HepG2 (cell line): Measurements from ENCODE around the gene ZNF227. TPM values are rescaled to one million over a fixed set of nuclear protein-coding genes. Genes with fewer than 3 reads are reported as not detected.

Experiments used
- BCL6 ChIP-seq: IDR thresholded peaks from 2 replicates; pipeline ENCODE4 v1.6.1; 2016; ENCODE audit warnings: missing genetic modification reagents, missing compliant biosample characterization
- CENPX ChIP-seq: sonication (generic); formaldehyde crosslinking; IDR thresholded peaks from 2 replicates; pipeline ENCODE4 v1.9.0; 2021; ENCODE audit warnings: mild to moderate bottlenecking, missing genetic modification reagents, moderate library complexity
- HOXA5 ChIP-seq: sonication (generic); formaldehyde crosslinking; IDR thresholded peaks from 2 replicates; pipeline ENCODE4 v1.4.0; 2020; ENCODE audit warnings: missing genetic modification reagents
- SIN3B ChIP-seq: fragments of 150-350 bp; IDR thresholded peaks from 2 replicates; pipeline ENCODE4 v1.6.1; 2014; ENCODE audit warnings: low read length
- SOX5 ChIP-seq: IDR thresholded peaks from 2 replicates; pipeline ENCODE4 v1.6.1; 2016; ENCODE audit warnings: borderline replicate concordance
- U2AF2 ChIP-seq: fragments of 200-400 bp; formaldehyde crosslinking; IDR thresholded peaks from 2 replicates; pipeline ENCODE4 v1.6.1; 2017; ENCODE audit warnings: low read depth, mild to moderate bottlenecking, low read length
- ZHX1 ChIP-seq: sonication (generic); formaldehyde crosslinking; IDR thresholded peaks from 2 replicates; pipeline ENCODE4 v1.8.1; 2022; ENCODE audit warnings: low read depth, mild to moderate bottlenecking, missing genetic modification reagents
- ZNF510 ChIP-seq: sonication (generic); formaldehyde crosslinking; IDR thresholded peaks from 2 replicates; pipeline ENCODE4 v1.4.0; 2020; ENCODE audit warnings: low read depth, mild to moderate bottlenecking, missing genetic modification reagents
- ZNF558 ChIP-seq: sonication (generic); formaldehyde crosslinking; IDR thresholded peaks from 2 replicates; pipeline ENCODE4 v1.9.0; 2022; ENCODE audit warnings: mild to moderate bottlenecking, missing genetic modification reagents, borderline replicate concordance
- ZNF768 ChIP-seq: sonication (generic); formaldehyde crosslinking; IDR thresholded peaks from 2 replicates; pipeline ENCODE4 v1.4.0; 2020; ENCODE audit warnings: missing genetic modification reagents
- polyA plus RNA-seq, 8 experiments: library from polyadenylated mRNA; depleted of rRNA in 3 of 8; stranded (reverse) in 7 of 8; unstranded in 1 of 8; fragments of >200 nt; fragmentation: Illumina TruSeq in 4 of 8; extraction: Trizol in 4 of 8; gene quantifications; 2 replicates each; pipeline versions ENCODE4 v1.2.1 to v1.2.3, GENCODE V29; 2011 to 2016; ENCODE audit warnings: low read depth in 4 of 8, missing spikeins in 1 of 8, mixed read lengths in 1 of 8; ENCODE audit not compliant: insufficient read depth in 1 of 8
- total RNA-seq, 5 experiments: library from RNA; depleted of rRNA; stranded (reverse); fragments of >200 nt; fragmentation: Illumina TruSeq; extraction: Trizol; gene quantifications; 2 replicates each; pipeline ENCODE4 v1.2.3, GENCODE V29; 2016; ENCODE audit warnings: low read depth in 1 of 5
- TF ChIP-seq, protein P1 (sequence below): IDR thresholded peaks from 2 replicates; pipeline ENCODE4 v1.6.1; 2016; ENCODE audit warnings: missing biosample characterization, missing genetic modification reagents, low read depth
- TF ChIP-seq, protein P2 (sequence below): sonication (generic); formaldehyde crosslinking; IDR thresholded peaks from 2 replicates; pipeline ENCODE4 v1.9.0; 2021; ENCODE audit warnings: missing genetic modification reagents, mild to moderate bottlenecking, borderline replicate concordance
- TF ChIP-seq, protein P3 (sequence below), 2 experiments: IDR thresholded peaks; 2 replicates each; pipeline ENCODE4 v1.6.1; 2011 to 2012; ENCODE audit warnings: low read length in 2 of 2, borderline replicate concordance in 1 of 2, low read depth in 1 of 2, mild to moderate bottlenecking in 1 of 2, moderate library complexity in 1 of 2
- TF ChIP-seq, protein P4 (sequence below): sonication (generic); formaldehyde crosslinking; IDR thresholded peaks from 2 replicates; pipeline ENCODE4 v1.4.0; 2020; ENCODE audit warnings: low read depth, mild to moderate bottlenecking, missing genetic modification reagents
- TF ChIP-seq, protein P5 (sequence below): IDR thresholded peaks from 2 replicates; pipeline ENCODE4 v1.6.1; 2018; ENCODE audit warnings: missing genetic modification reagents

The ZNF227 gene
- total and polyA plus RNA-seq, 2 of the 13 experiments (the other 11 are each of a cell fraction or from before 2014, with no cell fraction given) = 3.1 to 16.8 TPM

GRCh38 chr19:44212250-44212865 is at the start of gene ZNF227 (continued):
- TF ChIP-seq ZHX1 (CRISPR knock-in tag) = 0 out of 2 replicates have a peak, but pooled peaks have one; percentile 26
- TF ChIP-seq, protein P1, sequence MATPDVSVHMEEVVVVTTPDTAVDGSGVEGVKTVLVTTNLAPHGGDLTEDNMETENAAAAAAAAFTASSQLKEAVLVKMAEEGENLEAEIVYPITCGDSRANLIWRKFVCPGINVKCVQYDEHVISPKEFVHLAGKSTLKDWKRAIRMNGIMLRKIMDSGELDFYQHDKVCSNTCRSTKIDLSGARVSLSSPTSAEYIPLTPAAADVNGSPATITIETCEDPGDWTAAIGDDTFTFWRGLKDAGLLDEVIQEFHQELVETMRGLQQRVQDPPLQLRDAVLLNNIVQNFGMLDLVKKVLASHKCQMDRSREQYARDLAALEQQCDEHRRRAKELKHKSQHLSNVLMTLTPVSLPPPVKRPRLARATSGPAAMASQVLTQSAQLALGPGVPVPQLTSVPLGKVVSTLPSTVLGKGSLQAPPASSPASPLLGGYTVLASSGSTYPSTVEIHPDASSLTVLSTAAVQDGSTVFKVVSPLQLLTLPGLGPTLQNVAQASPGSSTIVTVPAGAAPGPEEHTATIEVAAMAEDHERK = no peak
- TF ChIP-seq U2AF2 = no peak
- TF ChIP-seq, protein P2, sequence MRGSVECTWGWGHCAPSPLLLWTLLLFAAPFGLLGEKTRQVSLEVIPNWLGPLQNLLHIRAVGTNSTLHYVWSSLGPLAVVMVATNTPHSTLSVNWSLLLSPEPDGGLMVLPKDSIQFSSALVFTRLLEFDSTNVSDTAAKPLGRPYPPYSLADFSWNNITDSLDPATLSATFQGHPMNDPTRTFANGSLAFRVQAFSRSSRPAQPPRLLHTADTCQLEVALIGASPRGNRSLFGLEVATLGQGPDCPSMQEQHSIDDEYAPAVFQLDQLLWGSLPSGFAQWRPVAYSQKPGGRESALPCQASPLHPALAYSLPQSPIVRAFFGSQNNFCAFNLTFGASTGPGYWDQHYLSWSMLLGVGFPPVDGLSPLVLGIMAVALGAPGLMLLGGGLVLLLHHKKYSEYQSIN (CRISPR knock-in tag) = no peak
- TF ChIP-seq CENPX (CRISPR knock-in tag) = no peak
- TF ChIP-seq, protein P3, sequence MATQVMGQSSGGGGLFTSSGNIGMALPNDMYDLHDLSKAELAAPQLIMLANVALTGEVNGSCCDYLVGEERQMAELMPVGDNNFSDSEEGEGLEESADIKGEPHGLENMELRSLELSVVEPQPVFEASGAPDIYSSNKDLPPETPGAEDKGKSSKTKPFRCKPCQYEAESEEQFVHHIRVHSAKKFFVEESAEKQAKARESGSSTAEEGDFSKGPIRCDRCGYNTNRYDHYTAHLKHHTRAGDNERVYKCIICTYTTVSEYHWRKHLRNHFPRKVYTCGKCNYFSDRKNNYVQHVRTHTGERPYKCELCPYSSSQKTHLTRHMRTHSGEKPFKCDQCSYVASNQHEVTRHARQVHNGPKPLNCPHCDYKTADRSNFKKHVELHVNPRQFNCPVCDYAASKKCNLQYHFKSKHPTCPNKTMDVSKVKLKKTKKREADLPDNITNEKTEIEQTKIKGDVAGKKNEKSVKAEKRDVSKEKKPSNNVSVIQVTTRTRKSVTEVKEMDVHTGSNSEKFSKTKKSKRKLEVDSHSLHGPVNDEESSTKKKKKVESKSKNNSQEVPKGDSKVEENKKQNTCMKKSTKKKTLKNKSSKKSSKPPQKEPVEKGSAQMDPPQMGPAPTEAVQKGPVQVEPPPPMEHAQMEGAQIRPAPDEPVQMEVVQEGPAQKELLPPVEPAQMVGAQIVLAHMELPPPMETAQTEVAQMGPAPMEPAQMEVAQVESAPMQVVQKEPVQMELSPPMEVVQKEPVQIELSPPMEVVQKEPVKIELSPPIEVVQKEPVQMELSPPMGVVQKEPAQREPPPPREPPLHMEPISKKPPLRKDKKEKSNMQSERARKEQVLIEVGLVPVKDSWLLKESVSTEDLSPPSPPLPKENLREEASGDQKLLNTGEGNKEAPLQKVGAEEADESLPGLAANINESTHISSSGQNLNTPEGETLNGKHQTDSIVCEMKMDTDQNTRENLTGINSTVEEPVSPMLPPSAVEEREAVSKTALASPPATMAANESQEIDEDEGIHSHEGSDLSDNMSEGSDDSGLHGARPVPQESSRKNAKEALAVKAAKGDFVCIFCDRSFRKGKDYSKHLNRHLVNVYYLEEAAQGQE (IDR thresholded peaks at IDR 0.05; ENCODE audit: borderline replicate concordance in 1 of 2, low read depth in 1 of 2, low read length in 2 of 2) = no peak
- TF ChIP-seq, protein P4, sequence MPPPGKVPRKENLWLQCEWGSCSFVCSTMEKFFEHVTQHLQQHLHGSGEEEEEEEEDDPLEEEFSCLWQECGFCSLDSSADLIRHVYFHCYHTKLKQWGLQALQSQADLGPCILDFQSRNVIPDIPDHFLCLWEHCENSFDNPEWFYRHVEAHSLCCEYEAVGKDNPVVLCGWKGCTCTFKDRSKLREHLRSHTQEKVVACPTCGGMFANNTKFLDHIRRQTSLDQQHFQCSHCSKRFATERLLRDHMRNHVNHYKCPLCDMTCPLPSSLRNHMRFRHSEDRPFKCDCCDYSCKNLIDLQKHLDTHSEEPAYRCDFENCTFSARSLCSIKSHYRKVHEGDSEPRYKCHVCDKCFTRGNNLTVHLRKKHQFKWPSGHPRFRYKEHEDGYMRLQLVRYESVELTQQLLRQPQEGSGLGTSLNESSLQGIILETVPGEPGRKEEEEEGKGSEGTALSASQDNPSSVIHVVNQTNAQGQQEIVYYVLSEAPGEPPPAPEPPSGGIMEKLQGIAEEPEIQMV (CRISPR knock-in tag) = no peak
- 0 out of 2 replicates have a peak, but pooled peaks have one; percentile 16 for TF ChIP-seq SOX5 (CRISPR knock-in tag)
- no peak for TF ChIP-seq ZNF558 (CRISPR knock-in tag)
- no peak for TF ChIP-seq SIN3B
- TF ChIP-seq HOXA5 (CRISPR knock-in tag) = no peak
- TF ChIP-seq ZNF768 (CRISPR knock-in tag) = peak; percentile 38; the same call in 1 of the 2 replicates
- no peak for TF ChIP-seq ZNF510
- TF ChIP-seq, protein P5, sequence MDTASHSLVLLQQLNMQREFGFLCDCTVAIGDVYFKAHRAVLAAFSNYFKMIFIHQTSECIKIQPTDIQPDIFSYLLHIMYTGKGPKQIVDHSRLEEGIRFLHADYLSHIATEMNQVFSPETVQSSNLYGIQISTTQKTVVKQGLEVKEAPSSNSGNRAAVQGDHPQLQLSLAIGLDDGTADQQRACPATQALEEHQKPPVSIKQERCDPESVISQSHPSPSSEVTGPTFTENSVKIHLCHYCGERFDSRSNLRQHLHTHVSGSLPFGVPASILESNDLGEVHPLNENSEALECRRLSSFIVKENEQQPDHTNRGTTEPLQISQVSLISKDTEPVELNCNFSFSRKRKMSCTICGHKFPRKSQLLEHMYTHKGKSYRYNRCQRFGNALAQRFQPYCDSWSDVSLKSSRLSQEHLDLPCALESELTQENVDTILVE (CRISPR knock-in tag) = peak; percentile 64; the same call in 1 of the 2 replicates
- TF ChIP-seq BCL6 (CRISPR knock-in tag) = 0 out of 2 replicates have a peak, but pooled peaks have one; percentile 23
